ENCODE data around the gene IL13.

IL13 gene

DNA sequence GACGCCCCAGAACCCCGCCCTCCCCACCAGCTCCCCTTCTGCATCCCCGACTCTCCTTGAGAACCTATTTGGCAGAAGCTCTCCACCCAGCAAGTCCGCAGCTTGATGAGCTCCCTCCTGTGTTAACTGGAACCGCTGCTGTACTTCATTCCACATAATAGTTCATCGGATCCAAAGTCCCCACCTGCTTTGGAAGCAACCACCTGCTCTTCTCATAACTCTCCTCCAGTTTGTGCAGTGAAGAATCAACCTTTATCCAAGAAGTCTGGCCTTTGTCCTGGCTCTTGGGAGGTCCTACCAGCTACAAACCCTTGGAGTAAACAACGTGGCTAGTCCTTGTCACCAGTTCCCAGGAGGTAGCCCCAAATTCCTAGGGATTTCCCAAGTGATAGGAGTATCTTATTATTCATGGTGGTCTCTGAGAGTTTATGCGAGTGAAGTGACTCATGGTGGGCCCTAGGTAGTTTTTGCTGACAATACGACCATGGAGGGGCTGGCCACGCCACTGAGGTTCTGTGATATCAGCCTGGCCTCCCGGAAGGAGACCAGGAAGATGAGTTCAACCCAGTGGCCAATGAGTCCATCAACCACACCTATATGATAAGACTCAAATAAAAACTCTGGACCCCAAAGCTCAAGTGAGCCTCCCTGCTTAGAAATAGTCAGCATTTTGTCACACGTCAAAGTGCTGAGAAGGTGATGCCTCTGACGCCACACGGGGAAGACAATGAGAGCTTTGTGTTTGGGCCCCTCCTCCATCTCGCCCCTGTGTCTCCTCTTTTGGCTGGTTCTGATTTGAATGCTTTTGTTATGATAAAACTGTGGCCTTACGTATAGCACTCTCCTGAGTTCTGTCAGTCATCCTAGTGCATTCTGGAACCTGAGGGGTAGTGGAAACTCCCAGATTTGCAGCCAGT is 12.3 kb downstream of the IL13 start:
- Histone ChIP-seq H2AFZ (ENCODE audit: insufficient read depth, low read length, poor library complexity) (no peak overlapping the region), H3K79me1 (ENCODE audit: low read length) (no peaks in the 10 kb centered on the region), H2BK5ac (ENCODE audit: low read depth, low read length, poor library complexity) (no peak overlapping the region), H3K36me3 (ENCODE audit: control insufficient read depth in 1 of 2, insufficient read depth in 2 of 2, low read length in 2 of 2) (no peaks in the 10 kb centered on the region), H2BK120ac (ENCODE audit: insufficient read depth, low read length, poor library complexity) (no peak overlapping the region), H3K4me2 (ENCODE audit: low read length) (no peak overlapping the region), H3K4ac (ENCODE audit: low read depth, low read length) (no peak overlapping the region), H4K91ac (ENCODE audit: low read depth, low read length) (no peak overlapping the region), H3K9ac (ENCODE audit: low read length) (no peak overlapping the region), H4K12ac (ENCODE audit: low read depth, low read length) (no peak overlapping the region), H2AK5ac (ENCODE audit: low read length) (no peak overlapping the region), H3K4me3 (ENCODE audit: low read depth, low read length) (no peak overlapping the region), H4K8ac (ENCODE audit: low read depth, low read length) (no peak overlapping the region), H3K18ac (ENCODE audit: low read length) (no peak overlapping the region), H3K9me3 (ENCODE audit: insufficient read depth, low read depth, low read length) (no peaks in the 10 kb centered on the region), H3K23ac (ENCODE audit: low read length) (no peak overlapping the region), H3K79me2 (ENCODE audit: control insufficient read depth, insufficient read depth, low read length, poor library complexity) (no peaks in the 10 kb centered on the region), H3K27me3 (ENCODE audit: insufficient read depth, low read length) (no peaks in the 10 kb centered on the region), H2BK12ac (ENCODE audit: low read length) (no peak overlapping the region), H3K14ac (ENCODE audit: low read length) (no peak overlapping the region), H3K4me1 (ENCODE audit: control insufficient read depth in 1 of 2, insufficient read depth in 2 of 2, low read length in 2 of 2) (no peaks in the 10 kb centered on the region), H3K27ac (ENCODE audit: low read depth, low read length) (no peak overlapping the region)
- no peak for DNase-seq
- whole genome bisulfite sequencing (ENCODE audit: extremely low coverage, insufficient coverage, insufficient read length), result no CpG with 5 or more reads among the region's 16 CpGs

GRCh38 chr5:132671000-132671399 is 13.0 kb downstream of the IL13 start:
- no CpG with 5 or more reads among the region's 3 CpGs for WGBS (ENCODE audit: extremely low coverage, insufficient coverage, insufficient read length)
- no peak overlapping the region for H2AFZ ChIP-seq (ENCODE audit: insufficient read depth, low read length, poor library complexity)
- H3K9me3 ChIP-seq (ENCODE audit: insufficient read depth, low read depth, low read length), result no peaks in the 10 kb centered on the region
- no peak overlapping the region for H3K23ac ChIP-seq (ENCODE audit: low read length)
- H3K4ac ChIP-seq (ENCODE audit: low read depth, low read length), result no peak overlapping the region
- H4K91ac ChIP-seq (ENCODE audit: low read depth, low read length), result no peak overlapping the region
- H3K27ac ChIP-seq (ENCODE audit: low read depth, low read length), result no peak overlapping the region
- no peak overlapping the region for H2BK5ac ChIP-seq (ENCODE audit: low read depth, low read length, poor library complexity)
- no peak overlapping the region for H3K4me2 ChIP-seq (ENCODE audit: low read length)
- H3K9ac ChIP-seq (ENCODE audit: low read length), result no peak overlapping the region
- H3K4me3 ChIP-seq (ENCODE audit: low read depth, low read length), result no peak overlapping the region
- H3K18ac ChIP-seq (ENCODE audit: low read length), result no peak overlapping the region
- no peak overlapping the region for H3K14ac ChIP-seq (ENCODE audit: low read length)
- no peak overlapping the region for H2AK5ac ChIP-seq (ENCODE audit: low read length)
- no peaks in the 10 kb centered on the region for H3K36me3 ChIP-seq (ENCODE audit: control insufficient read depth in 1 of 2, insufficient read depth in 2 of 2, low read length in 2 of 2)
- H2BK120ac ChIP-seq (ENCODE audit: insufficient read depth, low read length, poor library complexity), result no peak overlapping the region
- no peaks in the 10 kb centered on the region for H3K79me2 ChIP-seq (ENCODE audit: control insufficient read depth, insufficient read depth, low read length, poor library complexity)
- H4K8ac ChIP-seq (ENCODE audit: low read depth, low read length), result no peak overlapping the region
- no peak overlapping the region for H2BK12ac ChIP-seq (ENCODE audit: low read length)
- no peak overlapping the region for H4K12ac ChIP-seq (ENCODE audit: low read depth, low read length)
- DNase-seq, result no peak
- H3K4me1 ChIP-seq (ENCODE audit: control insufficient read depth in 1 of 2, insufficient read depth in 2 of 2, low read length in 2 of 2), result no peaks in the 10 kb centered on the region
- H3K27me3 ChIP-seq (ENCODE audit: insufficient read depth, low read length), result no peaks in the 10 kb centered on the region
- no peaks in the 10 kb centered on the region for H3K79me1 ChIP-seq (ENCODE audit: low read length)

DNA sequence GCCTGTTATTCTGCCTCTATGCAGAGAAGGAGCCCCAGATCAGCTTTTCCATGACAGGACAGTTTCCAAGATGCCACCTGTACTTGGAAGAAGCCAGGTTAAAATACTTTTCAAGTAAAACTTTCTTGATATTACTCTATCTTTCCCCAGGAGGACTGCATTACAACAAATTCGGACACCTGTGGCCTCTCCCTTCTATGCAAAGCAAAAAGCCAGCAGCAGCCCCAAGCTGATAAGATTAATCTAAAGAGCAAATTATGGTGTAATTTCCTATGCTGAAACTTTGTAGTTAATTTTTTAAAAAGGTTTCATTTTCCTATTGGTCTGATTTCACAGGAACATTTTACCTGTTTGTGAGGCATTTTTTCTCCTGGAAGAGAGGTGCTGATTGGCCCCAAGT is 15.5 kb downstream of the IL13 start:
- no peak overlapping the region for H3K18ac ChIP-seq (ENCODE audit: low read length)
- H3K27me3 ChIP-seq (ENCODE audit: insufficient read depth, low read length), result no peaks in the 10 kb centered on the region
- H2BK120ac ChIP-seq (ENCODE audit: insufficient read depth, low read length, poor library complexity), result no peak overlapping the region
- no peak overlapping the region for H4K8ac ChIP-seq (ENCODE audit: low read depth, low read length)
- H2AFZ ChIP-seq (ENCODE audit: insufficient read depth, low read length, poor library complexity), result no peak overlapping the region
- H3K79me2 ChIP-seq (ENCODE audit: control insufficient read depth, insufficient read depth, low read length, poor library complexity), result no peaks in the 10 kb centered on the region
- H3K4me2 ChIP-seq (ENCODE audit: low read length), result no peak overlapping the region
- H3K36me3 ChIP-seq (ENCODE audit: control insufficient read depth in 1 of 2, insufficient read depth in 2 of 2, low read length in 2 of 2), result no peaks in the 10 kb centered on the region
- H2BK5ac ChIP-seq (ENCODE audit: low read depth, low read length, poor library complexity), result no peak overlapping the region
- H3K14ac ChIP-seq (ENCODE audit: low read length), result no peak overlapping the region
- H2AK5ac ChIP-seq (ENCODE audit: low read length), result no peak overlapping the region
- no peak overlapping the region for H3K23ac ChIP-seq (ENCODE audit: low read length)
- no peak overlapping the region for H2BK12ac ChIP-seq (ENCODE audit: low read length)
- H3K4me3 ChIP-seq (ENCODE audit: low read depth, low read length), result no peak overlapping the region
- no peak overlapping the region for H3K27ac ChIP-seq (ENCODE audit: low read depth, low read length)
- H4K12ac ChIP-seq (ENCODE audit: low read depth, low read length), result no peak overlapping the region
- H3K4ac ChIP-seq (ENCODE audit: low read depth, low read length), result no peak overlapping the region
- no peak for DNase-seq
- H3K79me1 ChIP-seq (ENCODE audit: low read length), result no peaks in the 10 kb centered on the region
- no peaks in the 10 kb centered on the region for H3K4me1 ChIP-seq (ENCODE audit: control insufficient read depth in 1 of 2, insufficient read depth in 2 of 2, low read length in 2 of 2)
- WGBS (ENCODE audit: extremely low coverage, insufficient coverage, insufficient read length), result no CpG with 5 or more reads among the region's 1 CpG
- H3K9me3 ChIP-seq (ENCODE audit: insufficient read depth, low read depth, low read length), result no peaks in the 10 kb centered on the region
- H3K9ac ChIP-seq (ENCODE audit: low read length), result no peak overlapping the region
- H4K91ac ChIP-seq (ENCODE audit: low read depth, low read length), result no peak overlapping the region

DNA sequence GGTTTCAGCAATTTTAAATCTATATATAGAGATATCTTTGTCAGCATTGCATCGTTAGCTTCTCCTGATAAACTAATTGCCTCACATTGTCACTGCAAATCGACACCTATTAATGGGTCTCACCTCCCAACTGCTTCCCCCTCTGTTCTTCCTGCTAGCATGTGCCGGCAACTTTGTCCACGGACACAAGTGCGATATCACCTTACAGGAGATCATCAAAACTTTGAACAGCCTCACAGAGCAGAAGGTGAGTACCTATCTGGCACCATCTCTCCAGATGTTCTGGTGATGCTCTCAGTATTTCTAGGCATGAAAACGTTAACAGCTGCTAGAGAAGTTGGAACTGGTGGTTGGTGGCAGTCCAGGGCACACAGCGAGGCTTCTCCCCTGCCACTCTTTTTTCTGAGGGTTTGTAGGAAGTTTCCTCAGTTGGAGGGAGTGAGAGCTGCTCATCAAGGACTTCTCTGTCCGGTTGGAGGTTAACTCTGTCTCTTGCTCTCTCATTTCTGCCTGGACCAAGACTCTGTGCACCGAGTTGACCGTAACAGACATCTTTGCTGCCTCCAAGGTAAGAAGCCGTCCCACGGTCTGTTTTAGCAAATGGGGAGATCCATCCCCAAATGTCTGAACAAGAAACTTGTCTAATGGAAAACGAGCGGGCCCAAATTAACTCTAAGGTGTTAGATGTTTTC is 16.1 kb downstream of the IL13 start, which contains the start of gene IL4:
Gene IL4 (plus strand): TSS at position 51 of the 692 bp plus-strand sequence. CDS start 62 bp downstream, at position 113.
- no peak for DNase-seq
- no peak within 1 kb of the TSS for H2AK5ac ChIP-seq (ENCODE audit: low read length)
- no peak within 1 kb of the TSS for H3K4ac ChIP-seq (ENCODE audit: low read depth, low read length)
- no peak within 1 kb of the TSS for H3K27ac ChIP-seq (ENCODE audit: low read depth, low read length)
- no CpG with 5 or more reads among the region's 14 CpGs for WGBS (ENCODE audit: extremely low coverage, insufficient coverage, insufficient read length)
- no peak within 1 kb of the TSS for H4K12ac ChIP-seq (ENCODE audit: low read depth, low read length)
- no peak within 1 kb of the TSS for H2BK12ac ChIP-seq (ENCODE audit: low read length)
- H3K14ac ChIP-seq (ENCODE audit: low read length), result no peak within 1 kb of the TSS
- H3K4me2 ChIP-seq (ENCODE audit: low read length), result no peak within 1 kb of the TSS
- H3K36me3 ChIP-seq (ENCODE audit: control insufficient read depth in 1 of 2, insufficient read depth in 2 of 2, low read length in 2 of 2), result no peaks in the 10 kb centered on the region
- H2BK120ac ChIP-seq (ENCODE audit: insufficient read depth, low read length, poor library complexity), result no peak within 1 kb of the TSS
- H3K4me3 ChIP-seq (ENCODE audit: low read depth, low read length), result no peak within 1 kb of the TSS
- H3K4me1 ChIP-seq (ENCODE audit: control insufficient read depth in 1 of 2, insufficient read depth in 2 of 2, low read length in 2 of 2), result no peaks in the 10 kb centered on the region
- no peak within 1 kb of the TSS for H4K91ac ChIP-seq (ENCODE audit: low read depth, low read length)
- H3K27me3 ChIP-seq (ENCODE audit: insufficient read depth, low read length), result no peaks in the 10 kb centered on the region
- H4K8ac ChIP-seq (ENCODE audit: low read depth, low read length), result no peak within 1 kb of the TSS
- H3K23ac ChIP-seq (ENCODE audit: low read length), result no peak within 1 kb of the TSS
- no peak within 1 kb of the TSS for H3K9ac ChIP-seq (ENCODE audit: low read length)
- no peaks in the 10 kb centered on the region for H3K79me1 ChIP-seq (ENCODE audit: low read length)
- no peak within 1 kb of the TSS for H2BK5ac ChIP-seq (ENCODE audit: low read depth, low read length, poor library complexity)
- H3K18ac ChIP-seq (ENCODE audit: low read length), result no peak within 1 kb of the TSS
- H3K9me3 ChIP-seq (ENCODE audit: insufficient read depth, low read depth, low read length), result no peaks in the 10 kb centered on the region
- H3K79me2 ChIP-seq (ENCODE audit: control insufficient read depth, insufficient read depth, low read length, poor library complexity), result no peaks in the 10 kb centered on the region
- H2AFZ ChIP-seq (ENCODE audit: insufficient read depth, low read length, poor library complexity), result no peak within 1 kb of the TSS
